NCI-H524 treated with DMSO at 0.1 percent for 48 hours (cell line): ENCODE measurements around the gene KBTBD12.

Experiments used
- DNase-seq: peaks from one replicate; lab custom pipeline; 2025; lab: John Stamatoyannopoulos, UW

Gene KBTBD12

DNA sequence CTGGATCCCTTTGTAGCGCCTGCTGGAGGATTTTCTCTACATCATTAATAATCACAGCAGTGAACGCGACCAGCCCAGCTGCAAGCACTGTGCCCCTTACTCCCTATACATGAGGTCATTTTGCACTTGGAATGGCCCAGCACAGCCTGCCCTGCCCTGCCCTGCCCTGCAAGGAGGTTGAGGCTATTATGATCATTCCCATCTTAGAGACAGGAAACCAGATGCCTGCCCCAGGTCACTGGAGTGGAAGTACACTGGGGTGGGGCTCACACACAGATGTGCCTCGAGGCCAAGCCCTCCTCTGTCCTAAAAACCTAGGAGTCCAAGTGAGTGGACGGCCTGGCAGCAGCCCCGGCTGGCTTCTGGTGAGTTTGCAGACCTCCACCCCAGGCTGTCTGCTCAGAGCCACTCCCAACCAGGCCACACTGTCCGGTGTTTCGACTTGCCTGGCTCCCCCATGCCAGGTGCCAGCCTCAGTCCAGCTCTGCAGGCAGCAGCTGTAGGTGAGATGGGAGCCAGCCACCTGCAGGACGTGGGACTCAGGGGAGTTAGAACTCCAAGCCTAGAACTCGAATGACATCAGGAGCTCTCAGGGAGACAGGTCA, 106.8 kb downstream of the KBTBD12 start:
- no peak for DNase-seq

GRCh38 chr3:128033102-128033501, 118.1 kb downstream of the KBTBD12 start:
- no peak for DNase-seq

- DNase-seq, result no peak
Observed at GRCh38 chr3:128036119-128036518, 121.1 kb downstream of the KBTBD12 start.
